Duodenal mucosa (tissue), 2 donors: Measurements from ENCODE around the gene CNTNAP4.

ENCODE experiments used
- H3K27ac ChIP-seq: one replicate; pipeline ENCODE4 v1.7.0; 2013; ENCODE audit warnings: low read depth, low read length
- H3K27me3 ChIP-seq, 2 donors: one replicate each; pipeline ENCODE4 v1.7.0; 2013; ENCODE audit warnings: low read length in 2 of 2, control low read depth in 1 of 2; ENCODE audit not compliant: insufficient read depth in 2 of 2, control insufficient read depth in 1 of 2
- H3K36me3 ChIP-seq, 2 donors: one replicate each; pipeline ENCODE4 v1.7.0; 2013; ENCODE audit warnings: low read length in 2 of 2, control low read depth in 1 of 2; ENCODE audit not compliant: insufficient read depth in 2 of 2, control insufficient read depth in 1 of 2
- H3K4me1 ChIP-seq, 2 donors: one replicate each; pipeline ENCODE4 v1.7.0; 2013; ENCODE audit warnings: low read length in 2 of 2, control low read depth in 1 of 2; ENCODE audit not compliant: insufficient read depth in 2 of 2, control insufficient read depth in 1 of 2
- H3K4me3 ChIP-seq, 2 donors: one replicate each; pipeline ENCODE4 v1.7.0; 2013; ENCODE audit warnings: low read length in 2 of 2, low read depth in 1 of 2
- H3K9ac ChIP-seq, 2 donors: one replicate each; pipeline ENCODE4 v1.7.0; 2013; ENCODE audit warnings: low read length in 2 of 2, low read depth in 1 of 2
- H3K9me3 ChIP-seq, 2 donors: one replicate each; pipeline ENCODE4 v1.7.0; 2013; ENCODE audit warnings: low read length in 2 of 2, control low read depth in 1 of 2; ENCODE audit not compliant: control insufficient read depth in 1 of 2

Gene CNTNAP4

DNA sequence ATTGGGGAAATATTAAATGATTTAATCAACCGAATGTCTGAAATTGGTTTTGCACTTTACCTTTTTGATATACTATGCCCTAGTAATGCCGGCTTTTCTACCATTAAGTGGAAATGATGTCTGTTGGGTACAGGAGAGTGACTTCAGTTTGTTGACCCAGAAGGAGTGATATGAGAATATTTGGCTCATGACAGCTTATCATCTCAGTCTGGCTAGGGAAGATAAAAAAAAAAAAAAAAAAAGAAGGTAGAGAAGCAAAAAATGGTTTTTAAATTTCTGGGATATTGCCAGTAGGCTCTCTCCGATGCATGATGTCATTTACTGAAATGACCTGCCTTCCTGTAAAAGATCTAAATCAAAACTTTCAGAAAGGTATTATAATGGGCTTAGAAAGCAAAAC is 69.0 kb downstream of the CNTNAP4 start:
- no peaks in the 10 kb centered on the region for H3K27me3 ChIP-seq
- H3K9me3 ChIP-seq: no peaks in the 10 kb centered on the region
- no peak overlapping the region for H3K9ac ChIP-seq
- H3K4me3 ChIP-seq: no peak overlapping the region
- H3K4me1 ChIP-seq: no peaks in the 10 kb centered on the region
- no peaks in the 10 kb centered on the region for H3K36me3 ChIP-seq
- H3K27ac ChIP-seq: no peak overlapping the region

DNA sequence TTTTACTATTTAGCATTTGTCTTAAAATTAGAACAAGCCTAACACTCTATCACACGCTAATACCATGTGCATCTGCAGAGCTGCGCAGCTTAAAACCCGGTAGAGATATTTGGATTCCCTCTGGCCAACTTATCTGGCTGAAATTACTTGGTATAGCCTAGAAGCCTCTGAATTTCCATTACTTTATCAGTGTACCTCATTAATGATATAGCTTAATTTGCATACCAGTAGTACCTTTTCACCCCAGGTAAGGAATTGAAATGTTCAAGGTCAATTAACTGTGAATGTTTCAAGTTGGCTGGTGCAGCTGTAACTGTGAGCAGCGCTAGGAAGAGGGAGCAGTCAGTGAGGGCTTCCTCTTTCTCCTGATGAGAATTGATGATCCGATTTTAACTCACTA is 74.2 kb downstream of the CNTNAP4 start:
- H3K36me3 ChIP-seq: no peaks in the 10 kb centered on the region
- no peaks in the 10 kb centered on the region for H3K9me3 ChIP-seq
- H3K4me1 ChIP-seq: no peaks in the 10 kb centered on the region
- no peak overlapping the region for H3K4me3 ChIP-seq
- H3K27ac ChIP-seq: no peak overlapping the region
- no peaks in the 10 kb centered on the region for H3K27me3 ChIP-seq
- H3K9ac ChIP-seq: no peak overlapping the region

DNA sequence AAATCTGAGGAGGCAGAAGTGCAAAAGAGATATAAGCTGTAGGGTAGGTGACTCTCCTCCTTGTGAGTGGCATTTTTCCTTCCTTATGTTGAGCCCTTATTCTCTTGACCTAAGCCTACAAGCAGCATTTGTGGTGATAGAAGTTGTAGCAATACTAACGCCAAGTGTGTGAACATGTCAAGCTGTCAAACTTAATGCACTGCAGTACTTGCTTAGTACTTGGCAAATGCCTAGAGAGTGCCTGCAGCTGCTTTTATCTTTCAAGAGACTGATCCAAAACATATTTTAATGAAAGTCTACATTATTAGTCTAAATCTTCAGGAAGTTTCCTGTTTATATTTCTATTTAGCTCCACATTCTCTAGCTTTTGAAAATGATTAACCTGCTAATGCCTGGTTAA is 83.2 kb downstream of the CNTNAP4 start:
- Histone ChIP-seq H3K9me3 (no peaks in the 10 kb centered on the region), H3K4me3 (no peak overlapping the region), H3K27me3 (no peaks in the 10 kb centered on the region), H3K4me1 (no peaks in the 10 kb centered on the region), H3K27ac (no peak overlapping the region), H3K36me3 (no peaks in the 10 kb centered on the region), H3K9ac (no peak overlapping the region)

DNA sequence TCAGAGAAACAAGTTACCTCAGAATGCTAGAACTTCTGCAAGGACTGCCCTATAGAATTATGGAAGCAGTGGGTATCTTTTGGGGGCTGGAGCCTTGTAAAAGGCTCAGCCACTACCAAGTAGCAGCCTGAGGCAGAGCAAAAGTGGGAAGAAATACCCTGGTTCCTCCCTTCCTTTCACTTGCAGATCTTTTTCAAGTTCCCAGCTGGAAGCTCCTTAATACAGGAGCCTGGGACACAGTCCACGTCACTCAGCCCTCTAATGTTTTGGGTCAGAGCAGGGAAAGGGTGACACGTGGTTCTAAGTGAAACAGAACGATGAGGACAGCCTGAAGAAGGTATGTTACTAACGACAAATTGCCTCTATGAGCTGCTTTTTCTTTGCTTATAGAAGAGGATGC is 93.1 kb downstream of the CNTNAP4 start:
- Histone ChIP-seq H3K9ac (no peak overlapping the region), H3K4me1 (no peaks in the 10 kb centered on the region), H3K27me3 (no peaks in the 10 kb centered on the region), H3K27ac (no peak overlapping the region), H3K36me3 (no peaks in the 10 kb centered on the region), H3K9me3 (no peaks in the 10 kb centered on the region), H3K4me3 (no peak overlapping the region)

DNA sequence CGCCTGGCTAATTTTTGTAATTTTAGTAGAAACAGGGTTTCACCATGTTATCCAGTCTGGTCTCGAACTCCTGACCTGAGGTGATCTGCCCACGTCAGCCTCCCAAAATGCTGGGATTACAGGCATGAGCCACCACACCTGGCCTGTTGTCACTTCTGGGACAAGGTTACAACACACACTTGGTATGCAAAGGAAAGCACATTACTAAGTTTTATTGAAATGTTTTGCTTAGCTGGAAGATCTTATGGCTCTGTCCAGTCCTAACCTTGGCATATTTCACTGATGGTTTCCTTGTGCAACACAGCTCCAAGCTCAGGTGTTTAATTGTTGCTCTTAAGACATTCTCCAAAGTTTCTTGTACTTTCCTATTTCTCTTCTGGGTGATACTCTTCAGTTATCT is 94.2 kb downstream of the CNTNAP4 start:
- Histone ChIP-seq H3K27ac (no peak overlapping the region), H3K4me3 (no peak overlapping the region), H3K9me3 (no peaks in the 10 kb centered on the region), H3K36me3 (no peaks in the 10 kb centered on the region), H3K9ac (no peak overlapping the region), H3K4me1 (no peaks in the 10 kb centered on the region), H3K27me3 (no peaks in the 10 kb centered on the region)

DNA sequence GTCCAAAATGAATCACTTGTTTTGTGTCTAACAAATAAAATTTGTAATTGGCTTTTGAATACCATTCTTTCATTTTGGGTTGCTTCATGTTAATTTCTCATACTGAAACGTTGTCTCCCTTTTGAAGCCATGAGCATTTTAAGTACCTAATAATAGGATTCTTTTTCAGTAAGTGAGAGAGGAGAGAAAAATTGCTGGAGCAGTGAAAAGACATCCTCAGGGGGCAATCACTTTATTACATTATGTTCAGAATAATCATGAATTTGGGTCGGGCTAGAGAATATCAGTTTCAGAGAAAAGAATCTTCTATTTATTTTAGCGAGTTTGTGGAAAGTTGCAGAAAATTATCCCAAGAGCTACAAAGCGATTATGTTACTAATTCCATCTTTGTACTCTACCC is 96.8 kb downstream of the CNTNAP4 start:
- no peaks in the 10 kb centered on the region for H3K36me3 ChIP-seq

DNA sequence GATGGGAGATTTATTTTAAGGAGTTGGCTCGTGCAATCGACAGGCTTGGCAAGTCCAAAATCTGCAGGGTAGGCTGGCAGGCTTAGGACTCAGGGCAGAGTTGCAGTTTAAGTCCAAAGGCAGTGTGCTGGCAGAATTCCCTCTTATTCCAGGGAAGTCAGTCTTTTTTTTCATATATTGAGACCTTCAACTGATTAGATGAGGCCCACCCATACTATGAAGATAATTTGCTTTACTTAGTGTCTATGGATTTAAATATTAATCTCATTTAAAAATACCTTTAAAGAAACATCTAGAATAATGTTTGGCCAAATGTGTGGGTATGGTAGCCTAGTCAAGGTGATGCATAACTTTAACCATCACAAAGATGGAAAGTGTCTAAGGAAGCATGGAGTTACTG is 99.8 kb downstream of the CNTNAP4 start:
- H3K36me3 ChIP-seq: no peaks in the 10 kb centered on the region
- H3K9ac ChIP-seq: no peak overlapping the region
- H3K9me3 ChIP-seq: no peaks in the 10 kb centered on the region
- no peaks in the 10 kb centered on the region for H3K27me3 ChIP-seq
- H3K27ac ChIP-seq: no peak overlapping the region
- no peak overlapping the region for H3K4me3 ChIP-seq
- no peaks in the 10 kb centered on the region for H3K4me1 ChIP-seq

More for the DNA sequence above, 96.8 kb downstream of the CNTNAP4 start:
- Histone ChIP-seq H3K9me3 (no peaks in the 10 kb centered on the region), H3K4me1 (no peaks in the 10 kb centered on the region), H3K9ac (no peak overlapping the region), H3K27ac (no peak overlapping the region), H3K27me3 (no peaks in the 10 kb centered on the region), H3K4me3 (no peak overlapping the region)

DNA sequence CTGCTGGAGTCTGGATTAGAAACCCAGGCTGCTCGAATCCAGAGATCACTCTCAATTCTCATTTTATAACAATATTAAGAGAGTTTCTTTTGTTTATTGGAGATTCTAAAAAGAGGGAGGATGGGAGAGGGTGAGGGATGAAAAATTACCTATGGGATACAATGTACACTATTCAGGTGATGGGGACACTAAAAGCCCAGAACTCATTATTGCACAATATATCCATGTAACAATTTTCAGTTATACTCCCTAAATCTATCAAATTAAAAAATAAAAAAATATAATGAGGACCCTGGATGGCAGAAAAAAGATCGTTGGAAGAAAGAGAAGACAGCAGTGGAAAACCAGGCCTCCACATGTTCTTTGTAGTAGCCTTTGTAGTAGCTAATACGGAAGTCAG is 100.8 kb downstream of the CNTNAP4 start:
- Histone ChIP-seq H3K27ac (no peak overlapping the region), H3K36me3 (no peaks in the 10 kb centered on the region), H3K4me1 (no peaks in the 10 kb centered on the region), H3K9ac (no peak overlapping the region), H3K27me3 (no peaks in the 10 kb centered on the region), H3K4me3 (no peak overlapping the region), H3K9me3 (no peaks in the 10 kb centered on the region)

DNA sequence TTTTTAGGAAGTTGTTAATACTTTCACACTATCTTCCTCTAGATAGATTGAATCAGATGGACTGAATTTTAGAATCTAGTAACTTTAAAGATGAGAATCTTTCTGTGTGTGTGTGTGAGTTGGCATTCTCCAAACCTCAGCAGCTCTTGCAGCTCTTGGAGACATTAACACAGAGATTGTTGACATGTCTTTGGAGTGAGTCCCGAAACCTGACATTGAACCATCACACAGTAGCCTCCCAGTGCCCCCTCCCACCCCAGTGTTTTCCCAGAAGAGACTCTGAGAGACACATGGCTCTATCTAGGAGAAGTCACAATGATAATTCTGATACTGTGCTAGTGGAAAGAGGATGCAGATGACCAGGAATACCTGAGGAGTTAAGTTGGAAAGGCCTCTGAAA is 103.9 kb downstream of the CNTNAP4 start:
- H3K4me1 ChIP-seq: no peaks in the 10 kb centered on the region
- no peaks in the 10 kb centered on the region for H3K36me3 ChIP-seq
- H3K27ac ChIP-seq: no peak overlapping the region
- H3K4me3 ChIP-seq: no peak overlapping the region
- no peaks in the 10 kb centered on the region for H3K27me3 ChIP-seq
- H3K9ac ChIP-seq: no peak overlapping the region
- no peaks in the 10 kb centered on the region for H3K9me3 ChIP-seq

DNA sequence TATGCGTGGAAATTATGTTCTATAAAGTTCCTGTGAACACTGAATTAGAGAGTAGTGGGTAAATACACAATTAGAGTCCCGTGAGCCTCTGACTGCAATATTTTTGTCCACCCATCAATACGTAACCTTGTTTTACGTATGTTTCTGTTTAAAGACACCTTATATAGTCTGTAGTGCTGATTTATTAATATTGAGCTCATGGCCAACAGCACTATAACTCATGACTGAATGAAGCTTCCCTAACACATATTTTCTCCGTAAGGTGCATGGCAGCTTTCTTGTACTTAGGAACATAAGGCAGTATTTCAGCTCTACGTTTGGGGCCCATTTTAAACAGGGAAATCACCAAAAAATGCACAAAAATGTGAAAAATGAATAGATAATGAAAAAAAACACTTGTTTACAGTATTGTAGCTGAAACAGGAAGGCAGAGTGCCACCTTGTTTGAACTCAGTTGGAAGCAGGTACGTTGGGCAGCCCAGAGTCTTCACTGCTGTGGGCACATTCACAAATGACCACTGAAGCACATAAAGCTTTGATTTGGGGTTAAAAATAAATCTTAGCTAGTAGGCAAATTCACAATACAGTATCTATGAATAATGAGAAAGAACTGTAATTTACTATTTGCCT is 108.5 kb downstream of the CNTNAP4 start:
- no peak overlapping the region for H3K27ac ChIP-seq
- no peak overlapping the region for H3K9ac ChIP-seq
- no peaks in the 10 kb centered on the region for H3K4me1 ChIP-seq
- H3K4me3 ChIP-seq: no peak overlapping the region
- no peaks in the 10 kb centered on the region for H3K36me3 ChIP-seq
- no peaks in the 10 kb centered on the region for H3K27me3 ChIP-seq
- no peaks in the 10 kb centered on the region for H3K9me3 ChIP-seq

DNA sequence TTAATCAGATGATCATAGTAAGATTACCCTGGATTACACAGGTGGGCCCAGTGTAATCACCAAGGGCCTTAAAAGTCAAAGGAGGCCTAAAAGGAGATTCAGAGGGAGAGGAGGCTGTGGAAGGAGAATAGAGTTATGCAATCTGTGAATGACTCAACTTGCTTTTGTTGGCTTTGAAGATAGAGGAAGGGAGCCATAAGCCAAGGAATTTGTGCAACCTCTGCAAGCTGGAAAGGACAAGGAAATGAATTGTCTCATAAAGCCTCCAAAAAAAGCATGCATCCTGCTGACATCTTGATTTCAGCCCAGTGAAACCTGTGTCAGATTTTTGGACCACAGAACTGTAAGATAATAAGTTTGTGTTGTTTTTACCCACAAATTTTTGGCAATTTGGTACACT is 109.6 kb downstream of the CNTNAP4 start:
- Histone ChIP-seq H3K4me1 (no peaks in the 10 kb centered on the region), H3K9ac (no peak overlapping the region), H3K27ac (no peak overlapping the region), H3K36me3 (no peaks in the 10 kb centered on the region), H3K27me3 (no peaks in the 10 kb centered on the region), H3K9me3 (no peaks in the 10 kb centered on the region), H3K4me3 (no peak overlapping the region)
